Heart right ventricle (tissue), 16 donors: Measurements from ENCODE around the gene VGF. TPM values are rescaled to one million over a fixed set of nuclear protein-coding genes. Genes with fewer than 3 reads are reported as not detected.

ENCODE experiments used
- ATAC-seq, 8 donors: fragments of 200-7000 bp; cut with Tn5 transposase; one replicate each; pipeline ENCODE4 v1.9.1; 2020; ENCODE audit warnings: mild to moderate bottlenecking in 8 of 8, moderate library complexity in 8 of 8, moderate number of reproducible peaks in 1 of 8
- DNase-seq, 2 donors: peaks; one replicate each; pipeline ENCODE4 v3.0.0-alpha.2; 2020
- H3K27ac ChIP-seq, 10 donors: fragments of 200-600 bp; sonication (generic) in 2 of 10; one replicate each; pipeline versions ENCODE4 v1.5.0 to v1.8.0; 2020 to 2022; ENCODE audit warnings: mild to moderate bottlenecking in 3 of 10
- H3K27me3 ChIP-seq, 7 donors: fragments of 200-600 bp; one replicate each; pipeline ENCODE4 v1.8.0; 2021 to 2022; ENCODE audit warnings: mild to moderate bottlenecking in 2 of 7
- H3K36me3 ChIP-seq, 9 donors: fragments of 200-600 bp; sonication (generic) in 1 of 9; one replicate each; pipeline versions ENCODE4 v1.5.0 to v1.8.0; 2020 to 2022; ENCODE audit warnings: mild to moderate bottlenecking in 2 of 9
- H3K4me1 ChIP-seq, 9 donors: fragments of 200-600 bp; sonication (generic) in 1 of 9; one replicate each; pipeline versions ENCODE4 v1.5.0 to v1.8.0; 2020 to 2022; ENCODE audit warnings: mild to moderate bottlenecking in 4 of 9
- H3K4me3 ChIP-seq, 10 donors: fragments of 200-600 bp; sonication (generic) in 2 of 10; one replicate each; pipeline versions ENCODE4 v1.5.0 to v1.8.0; 2020 to 2022; ENCODE audit warnings: mild to moderate bottlenecking in 7 of 10, moderate library complexity in 2 of 10
- H3K9me3 ChIP-seq, 11 donors: fragments of 200-600 bp in 10 of 11; sonication (generic) in 2 of 11; one replicate each; pipeline versions ENCODE4 v1.5.0 to v1.8.0; 2013 to 2022; ENCODE audit warnings: mild to moderate bottlenecking in 2 of 11, control low read depth in 1 of 11, moderate library complexity in 1 of 11
- CTCF ChIP-seq, 9 donors: fragments of 200-600 bp; sonication (generic) in 2 of 9; IDR thresholded peaks; one replicate each; pipeline versions ENCODE4 v1.5.0 to v1.8.0; 2021 to 2022; ENCODE audit warnings: antibody characterized with exemption in 9 of 9, mild to moderate bottlenecking in 5 of 9, moderate library complexity in 1 of 9
- WGBS, 2 donors: extraction: QIAGEN DNeasy Blood & Tissue Kit; methylation state at CpG; one replicate each; pipeline ENCODE4 v1.1.7; 2013; ENCODE audit warnings: inconsistent platforms in 1 of 2; 5-methylcytosine and 5-hydroxymethylcytosine counted together
- intact Hi-C, 10 donors: fragments of 100-400 bp; cut with DNase I; formaldehyde crosslinking; loops; one replicate each; pipeline versions ENCODE4 v1.11.1 to v1.14.2; 2022
- polyA plus RNA-seq, 2 donors: library from polyadenylated mRNA; stranded (reverse); fragments of 200-250 nt; gene quantifications; one replicate each; pipeline ENCODE4 v1.2.3, GENCODE V29; 2013
- total RNA-seq, 10 donors: library from RNA; stranded (reverse); fragmentation: NEBNext Ultra II Directional in 3 of 10; extraction: Animal tissue kit (Norgen Biotek cat#: 25700) in 3 of 10; gene quantifications; one replicate each; pipeline versions ENCODE4 v1.2.1 to v1.2.4, GENCODE V29; 2021 to 2023
- donor health status: Arrhythmogenic right ventricular cardiomyopathy.
- donor health status: ischemic (EF 13 %, LVEDD 7.1; RV severe dilation, severe dysfunction).
- donor health status: healthy with polysubstance abuse.
- donor health status: DM: no; HTN: yes; CAD: no.
- donor health status: DM: no; HTN: no; CAD: no.
- donor health status: ischemic (EF 25% LVEDD 6.9; RV normal size, moderate dysfunction).
- donor health status: ischemic (EF 25% LVEDD 5.7; RV mildly dilated, moderate dysfunction).
- donor health status: healthy.
- donor health status: DM: yes; HTN: yes; CAD: no.
- donor health status: Ischemic cardiomyopathy.
- donor health status: ischemic (EF 35%, LVEDD 5.7; RV mildly dilated, moderate dysfunction).
- donor health status: nonischemic (EF 11% LVEDD 7.7; RV severe dilation, severe dysfunction).
- donor health status: DM: yes; HTN: yes; CAD: no.
- donor health status: PGD.
- donor health status: ischemic (EF 29% LVEDD 5.4; RV normal size, mild dysfunction).
- donor health status: nonischemic (EF 23%, LVEDD 6.1; RV moderate dilation, normal function).

VGF gene
- total and polyA plus RNA-seq, 12 donors = 0.17 TPM; not detected in 11

GRCh38 chr7:101169838-101170551, 4.6 kb upstream of the VGF start:
- Histone ChIP-seq H3K36me3 (no peaks in the 10 kb centered on the region), H3K4me3 (no peak overlapping the region), H3K9me3 (no peaks in the 10 kb centered on the region), H3K27me3 (peaks cover 58 to 100% (median 100%) of the 10 kb centered on the region in 7 donors), H3K27ac (no peak overlapping the region), H3K4me1 (peaks cover 15 to 52% (median 31%) of the 10 kb centered on the region in 9 donors)
- intact Hi-C loops = loop anchor here in 2 of 10 donors (2.0 to 10.0 kb wide), 2 partner anchors 25 to 115 kb away; no protein-coding TSS in a partner anchor
- peak in 7 of 8 donors; percentile 21 to 45 (median 32) for ATAC-seq
- peak; percentile 63 to 75 for DNase-seq
- TF ChIP-seq CTCF (IDR thresholded peaks at IDR 0.05) = peak; percentile 76 to 91 (median 87)
- WGBS, 2 donors = 1 to 3% methylated on average over 33 of the region's 33 CpGs

GRCh38 chr7:101169110-101169837, 3.9 kb upstream of the VGF start:
- ATAC-seq (no peak), DNase-seq (no peak)
- no peak overlapping the region for H3K4me3 ChIP-seq
- intact Hi-C loops = loop anchor here in 1 of 10 donors (2.0 kb wide), 1 partner anchor 24 kb away; no protein-coding TSS in a partner anchor
- WGBS, 2 donors = 1 to 4% methylated on average over 16 to 18 of the region's 18 CpGs
- peaks cover 56 to 100% (median 100%) of the 10 kb centered on the region in 7 donors for H3K27me3 ChIP-seq
- TF ChIP-seq CTCF (IDR thresholded peaks at IDR 0.05) = no peak
- H3K4me1 ChIP-seq = peaks cover 17 to 59% (median 38%) of the 10 kb centered on the region in 9 donors
- no peaks in the 10 kb centered on the region for H3K36me3 ChIP-seq
- no peak overlapping the region for H3K27ac ChIP-seq
- no peaks in the 10 kb centered on the region for H3K9me3 ChIP-seq

- 6% methylated on average over 6 of the region's 6 CpGs for WGBS, 2 donors
- H3K27ac ChIP-seq = no peak overlapping the region
- peaks cover 23 to 64% (median 42%) of the 10 kb centered on the region in 9 donors for H3K4me1 ChIP-seq
- H3K27me3 ChIP-seq = peaks cover 61 to 100% (median 100%) of the 10 kb centered on the region in 7 donors
- no peak overlapping the region for H3K4me3 ChIP-seq
- no peaks in the 10 kb centered on the region for H3K9me3 ChIP-seq
- H3K36me3 ChIP-seq = no peaks in the 10 kb centered on the region
- no peak for DNase-seq
- no peak for ATAC-seq
- intact Hi-C loops = loop anchor here in 1 of 10 donors (2.0 kb wide), 1 partner anchor 24 kb away; no protein-coding TSS in a partner anchor
- TF ChIP-seq CTCF (IDR thresholded peaks at IDR 0.05) = no peak
Measured at GRCh38 chr7:101168412-101169049, 3.2 kb upstream of the VGF start.
